Limb (tissue), 2 donors: ENCODE data around the gene STARD9.
A peak's percentile ranks its signal among the peaks of the same experiment; 100 is the strongest.
"Not testable (repeated sequence)": the region's sequence is repeated elsewhere in the genome, so short reads cannot be mapped to it uniquely, and the experiment has no call there.

ENCODE experiments used
- DNase-seq, 2 donors: peaks; one replicate each; pipeline ENCODE4 v3.0.0-alpha.2; 2016; ENCODE audit errors: extremely low spot score in 2 of 2

Gene STARD9

DNA sequence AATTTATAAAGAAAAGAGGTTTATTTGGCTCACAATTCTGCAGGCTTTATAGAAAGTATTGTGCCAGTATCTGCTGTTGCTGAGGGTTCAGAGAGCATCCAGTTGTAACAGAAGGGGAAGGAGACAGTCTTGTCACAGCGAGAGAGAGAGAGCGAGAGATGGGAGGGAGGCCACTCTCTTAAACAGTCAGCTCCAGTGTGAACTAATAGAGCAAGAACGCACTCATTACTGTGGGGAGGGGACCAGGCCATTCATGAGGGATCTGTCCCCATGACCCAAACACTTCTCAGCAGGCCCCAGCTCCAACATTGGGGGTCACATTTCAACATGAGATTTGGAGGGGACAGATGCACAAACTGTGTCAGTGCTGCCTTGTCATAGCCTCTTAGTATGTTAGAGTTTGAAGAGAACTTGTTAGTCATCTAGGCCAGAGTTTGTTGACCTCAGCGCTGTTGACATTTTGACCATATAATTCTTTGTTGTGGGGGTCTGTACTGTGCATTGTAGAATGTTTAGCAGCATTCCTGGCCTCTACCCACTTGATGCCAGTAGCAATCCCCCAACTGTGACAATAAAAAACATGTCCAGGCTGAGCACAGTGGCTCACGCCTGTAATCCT, 15.3 kb downstream of the STARD9 start:
- no peak for DNase-seq

DNA sequence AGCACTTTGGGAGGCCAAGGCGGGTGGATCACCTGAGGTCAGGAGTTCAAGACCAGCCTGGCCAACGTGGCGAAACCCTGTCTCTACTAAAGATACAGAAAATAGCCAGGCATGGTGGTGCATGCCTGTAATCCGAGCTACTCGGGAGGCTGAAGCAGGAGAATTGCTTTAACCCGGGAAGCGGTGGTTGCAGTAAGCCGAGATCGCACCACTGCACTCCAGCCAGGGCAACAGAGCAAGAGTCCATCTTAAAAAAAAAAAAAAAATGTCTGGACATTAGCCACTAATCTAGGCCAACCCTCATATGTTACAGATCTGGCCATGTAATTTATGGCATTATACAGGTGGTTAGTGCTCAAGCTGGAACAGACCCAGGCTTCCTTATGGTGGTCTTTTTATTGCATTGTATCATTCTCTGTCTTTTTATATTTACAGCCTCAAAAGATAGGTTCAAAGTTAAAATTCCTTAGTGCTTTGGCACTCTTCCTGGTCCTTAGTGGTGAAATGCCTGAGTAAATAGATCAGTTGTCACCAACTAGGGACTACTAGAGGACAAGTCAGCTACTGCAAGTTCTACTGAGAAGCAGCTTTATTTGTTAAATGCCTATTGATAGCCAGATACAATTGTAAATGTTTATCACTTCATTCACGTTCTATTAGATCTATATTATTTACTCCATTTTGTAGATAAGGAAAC, 16.0 kb downstream of the STARD9 start:
- no peak for DNase-seq

- no peak for DNase-seq
Observed at GRCh38 chr15:42592716-42593115, 17.3 kb downstream of the STARD9 start.

- DNase-seq = peak in 1 of 2 donors; percentile 47
Observed at GRCh38 chr15:42593143-42593542, 17.7 kb downstream of the STARD9 start.

- no peak for DNase-seq
Observed at GRCh38 chr15:42594095-42594494, 18.7 kb downstream of the STARD9 start.

DNA sequence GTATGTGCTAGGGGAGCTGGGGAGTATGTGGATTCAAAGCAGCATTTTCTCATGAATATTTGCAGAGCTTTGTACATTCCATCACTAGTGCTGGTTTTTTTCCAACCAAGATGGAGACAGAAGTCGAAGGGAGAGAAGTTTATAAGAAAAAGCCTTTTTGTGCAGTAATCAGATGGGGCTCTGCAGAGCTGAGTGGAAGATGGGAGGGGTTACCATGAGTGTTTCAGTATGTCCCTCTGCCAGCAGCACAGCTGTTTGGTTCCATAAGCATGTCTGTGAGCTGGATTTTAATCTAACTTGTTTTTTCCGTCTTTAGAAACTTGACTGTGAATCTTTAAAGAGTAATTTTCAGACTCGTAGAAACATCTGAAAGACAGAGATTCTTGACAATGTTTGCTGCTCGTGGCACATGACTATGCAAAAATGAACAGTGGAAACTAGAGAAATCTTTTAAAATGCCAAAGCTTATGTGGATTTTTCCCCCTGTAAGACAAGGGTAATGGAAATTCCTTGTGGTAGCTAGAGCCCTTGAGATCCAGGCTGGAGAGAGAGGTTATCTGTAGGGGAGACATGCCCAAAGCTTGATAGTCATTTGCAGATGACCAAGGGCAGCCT, 20.3 kb downstream of the STARD9 start:
- peak in 1 of 2 donors; percentile 86 for DNase-seq

DNA sequence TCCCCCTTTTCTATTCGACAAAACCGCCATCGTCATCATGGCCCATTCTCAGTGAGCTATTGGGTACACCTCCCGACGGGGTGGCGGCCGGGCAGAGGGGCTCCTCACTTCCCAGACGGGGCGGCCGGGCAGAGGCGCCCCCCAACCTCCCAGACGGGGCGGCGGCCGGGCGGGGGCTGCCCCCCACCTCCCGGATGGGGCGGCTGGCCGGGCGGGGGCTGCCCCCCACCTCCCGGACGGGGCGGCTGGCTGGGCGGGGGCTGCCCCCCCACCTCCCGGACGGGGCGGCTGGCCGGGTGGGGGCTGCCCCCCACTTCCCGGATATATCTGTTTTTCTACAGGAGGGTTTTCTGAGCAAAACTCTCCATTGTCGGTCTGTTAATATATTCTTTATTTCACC, 25.9 kb downstream of the STARD9 start:
- DNase-seq = not testable (repeated sequence)

- no peak for DNase-seq
Observed at GRCh38 chr15:42602501-42602900, 27.1 kb downstream of the STARD9 start.

DNA sequence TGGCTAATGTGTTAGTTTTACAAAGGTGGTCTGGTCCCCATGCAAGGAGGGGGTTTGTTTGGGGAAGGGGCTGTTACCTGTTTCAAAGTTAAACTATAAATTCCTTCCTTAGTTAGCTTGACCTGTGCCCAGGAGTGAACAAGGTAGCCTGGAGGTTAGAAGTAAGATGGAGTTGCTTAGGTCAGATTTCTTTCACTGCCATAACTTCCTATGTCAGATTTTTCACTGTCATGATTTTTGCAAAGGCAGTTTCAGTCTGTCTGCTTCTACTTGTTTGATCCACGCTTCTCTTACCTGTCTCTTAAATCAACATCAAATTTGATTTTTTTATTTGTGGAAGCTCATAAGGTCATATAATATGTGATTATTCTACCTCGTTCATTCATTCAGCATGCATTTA, 28.6 kb downstream of the STARD9 start:
- DNase-seq = no peak

GRCh38 chr15:42604894-42605744, 29.7 kb downstream of the STARD9 start:
- peak in 1 of 2 donors; percentile 74 for DNase-seq

DNA sequence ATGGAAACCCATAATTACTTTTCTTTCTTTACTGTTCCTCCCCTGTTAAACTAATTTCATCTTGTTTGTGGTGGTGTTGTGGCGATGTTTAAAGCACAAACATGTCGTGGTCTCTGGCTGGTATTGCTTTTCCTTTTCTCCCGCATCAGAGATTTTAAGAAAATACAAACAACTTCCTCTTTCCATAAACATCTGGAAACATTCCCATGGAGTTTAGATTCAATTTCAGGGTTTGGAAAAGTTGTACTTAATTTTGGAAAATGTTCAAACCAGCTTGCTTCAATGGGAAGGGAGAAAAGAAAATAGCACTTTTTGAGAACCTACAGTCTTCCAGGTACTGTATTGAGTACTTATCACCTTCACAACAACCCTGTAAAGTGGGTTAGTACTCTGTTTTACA, 30.4 kb downstream of the STARD9 start:
- DNase-seq = no peak

DNA sequence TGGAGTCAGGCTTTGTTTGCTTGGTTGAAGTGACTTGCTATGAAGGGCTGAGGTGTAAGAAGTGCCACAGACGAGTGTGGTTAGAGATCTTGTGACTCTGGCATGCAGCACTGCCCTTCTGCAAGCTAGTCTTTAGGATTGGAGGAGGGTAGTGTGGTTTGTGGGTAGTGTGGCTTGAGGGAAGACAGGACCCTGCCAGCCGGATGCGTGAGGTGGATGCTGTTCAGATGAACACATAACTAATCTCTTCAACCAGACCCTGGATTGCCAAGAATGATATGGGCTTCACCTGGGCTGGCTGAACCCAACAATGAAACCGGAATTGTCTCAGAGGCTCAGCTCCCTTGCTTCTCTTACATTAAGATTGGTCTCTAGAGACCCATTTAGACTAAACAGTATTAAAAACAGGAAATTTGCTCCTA, 32.7 kb downstream of the STARD9 start:
- no peak for DNase-seq

DNA sequence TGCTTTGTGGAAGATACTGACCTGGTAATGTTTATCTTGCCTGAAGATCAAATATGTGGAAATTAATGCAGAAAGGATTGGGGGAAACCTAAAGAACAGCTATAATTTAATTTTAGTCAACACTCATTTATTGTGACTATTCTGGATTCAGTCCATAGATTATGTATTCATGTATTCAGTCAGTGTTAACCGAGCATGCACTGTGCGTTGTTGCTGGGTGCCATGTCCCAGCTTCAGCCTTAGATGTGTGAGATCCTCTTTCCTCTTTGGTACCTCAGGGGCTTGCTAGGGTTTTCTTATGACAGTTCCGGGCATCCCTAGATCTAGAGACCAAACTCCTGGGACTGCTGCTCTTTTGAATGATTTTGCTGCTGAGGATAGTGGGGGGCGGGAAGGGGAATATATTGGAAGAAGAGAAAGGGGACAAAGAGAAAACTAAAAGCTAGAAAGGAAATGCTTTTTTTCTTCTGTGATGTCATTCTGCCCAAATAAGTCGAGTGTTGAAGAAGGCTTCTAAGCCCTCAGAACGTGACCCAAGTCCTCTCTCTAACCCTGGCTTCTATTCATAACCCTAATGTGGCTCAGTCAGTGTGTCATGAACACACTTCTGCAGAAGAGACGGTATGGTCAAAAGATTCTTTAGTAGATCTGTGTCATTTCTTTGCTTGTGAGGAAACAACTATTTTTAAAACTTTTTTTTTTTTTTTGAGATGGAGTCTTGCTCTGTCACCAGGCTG, 33.5 kb downstream of the STARD9 start:
- DNase-seq = no peak

GRCh38 chr15:42611532-42611931, 36.1 kb downstream of the STARD9 start:
- no peak for DNase-seq

- no peak for DNase-seq
Observed at GRCh38 chr15:42612367-42612912, 37.0 kb downstream of the STARD9 start.

DNA sequence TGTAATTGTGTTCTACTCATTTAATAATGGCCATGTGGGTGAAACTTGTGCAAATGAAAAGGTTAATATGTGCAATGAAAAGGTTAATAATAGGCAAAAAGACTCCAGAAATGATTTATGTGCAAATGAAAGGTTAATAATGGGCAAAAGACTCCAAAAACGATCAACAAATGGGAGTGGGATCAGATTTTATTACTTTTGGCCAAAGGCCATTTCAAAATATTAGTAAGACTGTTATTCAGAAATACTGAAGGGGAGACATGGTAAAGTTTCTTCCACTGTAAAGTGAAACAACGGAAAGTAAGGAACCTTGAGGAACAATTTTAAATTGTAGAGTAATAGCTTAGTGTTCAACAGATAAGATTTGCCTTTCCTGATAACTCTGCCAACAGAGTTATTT, 40.7 kb downstream of the STARD9 start:
- no peak for DNase-seq

- no peak for DNase-seq
Observed at GRCh38 chr15:42619656-42620371, 44.4 kb downstream of the STARD9 start.

- DNase-seq = no peak
Observed at GRCh38 chr15:42621386-42621785, 46.0 kb downstream of the STARD9 start.

DNA sequence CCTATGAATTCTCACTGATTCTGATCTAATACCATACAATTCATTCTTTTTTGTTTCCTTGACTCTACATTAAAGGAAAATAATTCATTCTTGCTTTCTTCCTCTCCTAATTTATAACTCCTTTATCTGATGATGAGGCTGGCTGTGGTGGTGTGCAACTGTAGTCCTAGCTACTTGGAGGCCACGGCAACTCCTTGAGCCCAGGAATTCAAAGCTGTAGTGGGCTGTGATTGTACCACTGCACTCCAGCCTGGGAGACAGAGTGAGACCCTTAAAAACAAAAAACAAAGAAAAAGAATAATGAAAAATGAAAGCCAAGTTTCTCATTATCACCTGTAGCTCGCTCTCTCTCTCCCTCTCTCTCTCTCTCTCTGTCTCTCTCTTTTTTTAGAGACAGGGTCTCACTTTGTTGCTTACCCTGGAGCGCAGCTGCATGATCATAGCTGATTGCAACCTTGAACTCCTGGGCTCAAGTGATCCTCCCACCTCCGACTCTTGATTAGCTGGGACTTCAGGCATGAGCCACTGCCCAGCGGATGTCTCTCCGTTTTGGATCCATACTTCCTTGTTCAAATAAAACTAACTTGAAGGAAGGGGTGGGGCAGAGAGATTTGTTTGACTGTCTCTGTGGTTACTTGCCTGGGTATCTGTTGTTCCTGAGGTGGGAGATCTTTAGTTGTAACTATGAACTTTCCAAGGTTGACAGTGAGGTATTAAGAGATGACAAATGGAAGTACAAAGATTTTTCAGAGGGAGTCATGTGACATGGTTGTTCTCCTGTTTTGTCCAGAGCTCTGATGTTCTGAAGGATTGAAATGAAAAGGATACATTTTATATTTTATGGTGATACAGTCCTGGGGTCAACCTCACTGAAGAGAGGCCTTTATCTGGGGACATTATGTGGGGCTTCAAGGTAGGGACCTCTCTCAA, 46.9 kb downstream of the STARD9 start:
- DNase-seq = no peak
